ENCODE data around the gene ITPR3. TPM values are rescaled to one million over a fixed set of nuclear protein-coding genes. Genes with fewer than 3 reads are reported as not detected.

ITPR3 gene
- total and polyA plus RNA-seq, 2 donors (not counting 3 experiments of a cell fraction or from before 2014, with no cell fraction given) = 28.8 to 52.2 TPM

DNA sequence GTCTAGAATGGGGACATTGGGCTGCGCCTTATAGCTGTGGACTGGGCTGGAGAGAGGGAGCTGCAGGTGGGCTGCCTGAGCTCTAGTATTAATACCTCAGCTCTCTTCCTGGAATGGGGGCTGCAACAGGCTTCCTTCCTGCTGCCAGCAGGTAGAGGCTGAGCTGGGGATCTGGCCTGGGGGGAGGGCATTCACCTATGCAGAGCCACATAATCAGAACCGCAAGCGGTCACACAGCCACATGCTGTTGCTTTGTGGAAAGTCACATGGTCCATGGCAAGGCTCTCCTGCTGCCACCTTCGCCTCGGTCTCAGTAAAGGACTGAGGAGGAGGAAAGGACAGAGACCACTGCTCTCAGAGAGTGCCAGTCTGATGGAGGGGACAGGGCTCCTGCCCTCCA lies 35.7 kb downstream of the ITPR3 start:
- Histone ChIP-seq H3K27ac (ENCODE audit: insufficient read depth, low read depth, low read length) (no peak overlapping the region), H3K4me2 (ENCODE audit: insufficient read depth, low read length) (no peak overlapping the region), H3K9me1 (replicated peaks; ENCODE audit: control insufficient read depth, extremely low read depth, insufficient read depth, low read length) (no peaks in the 10 kb centered on the region), H3K9me3 (replicated peaks; ENCODE audit: control insufficient read depth, insufficient read depth, low read length) (no peaks in the 10 kb centered on the region), H3K36me3 (ENCODE audit: control insufficient read depth in 2 of 2, extremely low read depth in 1 of 2, insufficient read depth in 2 of 2, low read length in 2 of 2) (peaks cover 0 to 11% of the 10 kb centered on the region in 2 experiments), H2AFZ (ENCODE audit: low read depth, low read length) (no peak overlapping the region), H3K27me3 (ENCODE audit: control insufficient read depth in 2 of 2, insufficient read depth in 2 of 2, low read length in 2 of 2) (no peaks in the 10 kb centered on the region), H3K4me3 (replicated peaks in 1 of 3; ENCODE audit: insufficient read depth in 1 of 3, low read depth in 1 of 3, low read length in 3 of 3) (no peak overlapping the region), H3K9ac (replicated peaks; ENCODE audit: extremely low read depth, insufficient read depth, low read length) (no peak overlapping the region), H3K79me2 (ENCODE audit: control insufficient read depth, insufficient read depth, low read length) (no peaks in the 10 kb centered on the region), H4K20me1 (replicated peaks; ENCODE audit: control insufficient read depth, extremely low read depth, insufficient read depth, low read length) (no peaks in the 10 kb centered on the region), H3K4me1 (ENCODE audit: control insufficient read depth, extremely low read depth, insufficient read depth, low read length) (no peaks in the 10 kb centered on the region)
- dilution Hi-C loops (cut with MboI; ENCODE audit: extremely low pct_ligation_motif_present, low sequenced_read_pairs) = no loop called here
- no peak for DNase-seq (ENCODE audit: low read depth, low spot score)
- FAIRE-seq = no peak
- intact Hi-C loops (cut with micrococcal nuclease) = no loop called here
- POLR2A ChIA-PET = no interaction called here
- TF ChIP-seq POLR2A (IDR thresholded peaks at IDR 0.05; ENCODE audit: low read depth, low read length) = no peak
- TF ChIP-seq FOS (IDR thresholded peaks at IDR 0.05; ENCODE audit: borderline replicate concordance, insufficient read depth, low read length) = no peak
- TF ChIP-seq CTCF (IDR thresholded peaks at IDR 0.05; ENCODE audit: extremely low read depth in 1 of 2, insufficient read depth in 1 of 2, low read depth in 1 of 2, low read length in 2 of 2) = no peak
- no peak for TF ChIP-seq JUN (IDR thresholded peaks at IDR 0.05; ENCODE audit: borderline replicate concordance, insufficient read depth, insufficient read length, low read depth)
- no peak for TF ChIP-seq POLR2AphosphoS5 (IDR thresholded peaks at IDR 0.05; ENCODE audit: insufficient read depth, low read depth, low read length)
- TF ChIP-seq EZH2 (IDR thresholded peaks at IDR 0.05; ENCODE audit: borderline replicate concordance, low read depth, low read length, severe bottlenecking) = no peak
- TF ChIP-seq GATA2 (IDR thresholded peaks at IDR 0.05; ENCODE audit: insufficient read depth, insufficient read length, low read depth, low read length) = no peak
- no peak for TF ChIP-seq MYC (IDR thresholded peaks at IDR 0.05; ENCODE audit: low read depth, low read length)
- no peak for TF ChIP-seq MAX (IDR thresholded peaks at IDR 0.05; ENCODE audit: insufficient read depth, insufficient read length)
- CTCF ChIA-PET = no interaction called here
- no TSS peak for BruUV-seq (replicated peaks)

Data from endothelial cell of umbilical vein (primary cell).